Measurements from ENCODE around the gene EDARADD. TPM values are rescaled to one million over a fixed set of nuclear protein-coding genes. Genes with fewer than 3 reads are reported as not detected.
A peak's percentile ranks its signal among the peaks of the same experiment; 100 is the strongest.

Gene EDARADD
- total and polyA plus RNA-seq, 2 of the 13 experiments (the other 11 are each of a cell fraction or from before 2014, with no cell fraction given), result 0.03 TPM; not detected in 1

GRCh38 chr1:236524142-236524894 lies 130.2 kb downstream of the EDARADD start (continued):
- no peak for TF ChIP-seq ARID3A (IDR thresholded peaks at IDR 0.05; ENCODE audit: low read depth, low read length)
- no peak for TF ChIP-seq MTF2 (CRISPR knock-in tag; IDR thresholded peaks at IDR 0.05; ENCODE audit: borderline replicate concordance)
- no peak for TF ChIP-seq DBP (CRISPR knock-in tag; IDR thresholded peaks at IDR 0.05; ENCODE audit: not compliant biosample characterization)
- TF ChIP-seq HMGXB3 (CRISPR knock-in tag; IDR thresholded peaks at IDR 0.05; ENCODE audit: borderline replicate concordance), result peak; percentile 63
- no peak for TF ChIP-seq EP300 (IDR thresholded peaks at IDR 0.05; ENCODE audit: low read depth in 2 of 2, low read length in 2 of 2)
- no peak for TF ChIP-seq EP300 (CRISPR knock-in tag; IDR thresholded peaks at IDR 0.05; ENCODE audit: borderline replicate concordance)
- TF ChIP-seq ZBTB38 (CRISPR knock-in tag; IDR thresholded peaks at IDR 0.05), result peak; percentile 33; the same call in 1 of the 2 replicates
- TF ChIP-seq ZC3H4 (CRISPR knock-in tag; IDR thresholded peaks at IDR 0.05; ENCODE audit: borderline replicate concordance), result no peak
- no peak for TF ChIP-seq ELF1 (CRISPR knock-in tag; IDR thresholded peaks at IDR 0.05)
- no peak for TF ChIP-seq REST (IDR thresholded peaks at IDR 0.05; ENCODE audit: borderline replicate concordance in 1 of 2, low read depth in 1 of 2, low read length in 2 of 2)
- TF ChIP-seq ZNF691 (CRISPR knock-in tag; IDR thresholded peaks at IDR 0.05; ENCODE audit: borderline replicate concordance, low read depth), result no peak; the same call in 1 of the 2 replicates
- TF ChIP-seq ZFP82 (CRISPR knock-in tag; IDR thresholded peaks at IDR 0.05; ENCODE audit: borderline replicate concordance), result no peak
- TF ChIP-seq ZNF24 (IDR thresholded peaks at IDR 0.05), result no peak
- no peak for TF ChIP-seq DNMT3B (CRISPR knock-in tag; conservative IDR thresholded peaks at IDR 0.05)
- no peak for TF ChIP-seq ZFYVE20 (CRISPR knock-in tag; IDR thresholded peaks at IDR 0.05; ENCODE audit: borderline replicate concordance, low read depth)
- no peak for TF ChIP-seq ZNF274 (CRISPR knock-in tag; IDR thresholded peaks at IDR 0.05)

Data from HepG2 (cell line).